Thyroid gland (tissue), 4 donors: ENCODE data around the gene ARHGEF4.

Source experiments
- POLR2A ChIP-seq, 2 donors: fragments of 450-650 bp; IDR thresholded peaks; one replicate each; pipeline ENCODE4 v1.6.1; 2017; ENCODE audit warnings: antibody characterized with exemption in 2 of 2, mild to moderate bottlenecking in 2 of 2, moderate library complexity in 1 of 2
- TF ChIP-seq, protein P1 (sequence below), 6 experiments: fragments of 200-600 bp in 3 of 6; fragments of 450-650 bp in 3 of 6; sonication (generic) in 3 of 6; IDR thresholded peaks; one replicate each; pipeline ENCODE4 v1.5.1; 2016 to 2019; ENCODE audit warnings: antibody characterized with exemption in 6 of 6, mild to moderate bottlenecking in 2 of 6, inconsistent platforms in 1 of 6, moderate library complexity in 1 of 6

DNA sequence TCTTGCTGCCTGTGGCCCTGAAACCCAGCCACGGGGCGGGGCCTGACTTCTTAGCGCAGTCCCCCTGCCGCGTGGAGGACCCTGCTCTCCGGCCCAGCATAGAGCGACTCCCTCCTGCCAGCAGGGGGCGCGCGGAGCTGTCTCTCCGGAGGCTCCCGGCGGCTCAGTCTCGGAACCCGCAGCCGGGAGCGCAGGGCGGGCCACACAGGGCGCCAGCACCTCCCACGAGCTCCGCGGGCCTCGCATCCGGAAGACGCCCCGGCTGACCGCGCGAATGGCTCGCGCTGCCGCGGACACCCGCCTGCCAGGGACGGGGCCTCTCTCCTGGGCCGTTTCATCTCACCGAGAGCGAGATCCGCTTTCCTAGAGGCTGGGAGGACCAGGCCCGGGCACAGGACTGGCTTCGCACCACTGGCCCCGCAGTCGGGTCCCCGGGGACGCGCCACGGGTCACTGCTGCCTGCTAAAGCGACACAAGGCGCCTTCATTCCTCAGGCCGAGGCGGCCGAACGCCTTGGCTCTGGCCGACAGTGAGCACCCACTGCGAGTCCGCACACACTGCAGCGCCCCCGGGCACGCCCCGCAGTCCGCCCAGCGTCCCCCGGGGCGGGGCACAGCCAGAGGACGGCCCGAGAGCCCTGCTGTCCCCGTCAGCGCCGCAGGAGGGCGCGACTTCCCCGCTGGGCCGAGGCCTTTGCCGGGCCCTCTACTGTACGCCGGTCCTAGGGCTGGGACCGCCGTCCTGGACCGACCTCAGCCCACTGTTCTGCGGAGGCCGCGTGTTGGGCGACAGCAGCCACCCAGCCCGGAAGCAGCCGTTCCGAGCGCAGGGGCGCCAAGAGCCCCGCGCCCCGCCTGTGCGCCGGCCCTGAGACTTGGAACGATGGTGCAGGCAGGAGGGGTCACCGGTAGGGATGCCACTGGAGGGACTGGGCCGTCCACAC, 39.0 kb upstream of the ARHGEF4 start:
- TF ChIP-seq POLR2A (IDR thresholded peaks at IDR 0.05), result peak in 1 of 2 donors; percentile 63
- TF ChIP-seq, protein P1, sequence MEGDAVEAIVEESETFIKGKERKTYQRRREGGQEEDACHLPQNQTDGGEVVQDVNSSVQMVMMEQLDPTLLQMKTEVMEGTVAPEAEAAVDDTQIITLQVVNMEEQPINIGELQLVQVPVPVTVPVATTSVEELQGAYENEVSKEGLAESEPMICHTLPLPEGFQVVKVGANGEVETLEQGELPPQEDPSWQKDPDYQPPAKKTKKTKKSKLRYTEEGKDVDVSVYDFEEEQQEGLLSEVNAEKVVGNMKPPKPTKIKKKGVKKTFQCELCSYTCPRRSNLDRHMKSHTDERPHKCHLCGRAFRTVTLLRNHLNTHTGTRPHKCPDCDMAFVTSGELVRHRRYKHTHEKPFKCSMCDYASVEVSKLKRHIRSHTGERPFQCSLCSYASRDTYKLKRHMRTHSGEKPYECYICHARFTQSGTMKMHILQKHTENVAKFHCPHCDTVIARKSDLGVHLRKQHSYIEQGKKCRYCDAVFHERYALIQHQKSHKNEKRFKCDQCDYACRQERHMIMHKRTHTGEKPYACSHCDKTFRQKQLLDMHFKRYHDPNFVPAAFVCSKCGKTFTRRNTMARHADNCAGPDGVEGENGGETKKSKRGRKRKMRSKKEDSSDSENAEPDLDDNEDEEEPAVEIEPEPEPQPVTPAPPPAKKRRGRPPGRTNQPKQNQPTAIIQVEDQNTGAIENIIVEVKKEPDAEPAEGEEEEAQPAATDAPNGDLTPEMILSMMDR (IDR thresholded peaks at IDR 0.05), result peak; percentile 68 to 99 (median 84)
